Lower lobe of right lung (tissue), 2 donors: ENCODE results near the gene ARGFX. TPM values are rescaled to one million over a fixed set of nuclear protein-coding genes. Genes with fewer than 3 reads are reported as not detected.

ENCODE experiments used
- ATAC-seq, 2 donors: fragments of 200-7000 bp; cut with Tn5 transposase; one replicate each; pipeline ENCODE4 v1.9.1; 2020 to 2022; ENCODE audit warnings: mild to moderate bottlenecking in 2 of 2, moderate library complexity in 2 of 2
- DNase-seq: peaks from one replicate; pipeline ENCODE4 v3.0.0-alpha.2; 2020
- H3K27ac ChIP-seq: fragments of 200-600 bp; one replicate; pipeline ENCODE4 v1.8.0; 2022
- H3K27me3 ChIP-seq: fragments of 200-600 bp; one replicate; pipeline ENCODE4 v1.8.0; 2022; ENCODE audit warnings: low read depth
- H3K36me3 ChIP-seq: fragments of 200-600 bp; one replicate; pipeline ENCODE4 v1.8.0; 2022; ENCODE audit warnings: mild to moderate bottlenecking
- H3K4me1 ChIP-seq: fragments of 200-600 bp; one replicate; pipeline ENCODE4 v1.8.0; 2022
- H3K4me3 ChIP-seq: fragments of 200-600 bp; one replicate; pipeline ENCODE4 v1.8.0; 2022; ENCODE audit warnings: mild to moderate bottlenecking
- H3K9me3 ChIP-seq: fragments of 200-600 bp; one replicate; pipeline ENCODE4 v1.8.0; 2022
- intact Hi-C: fragments of 100-400 bp; cut with DNase I; formaldehyde crosslinking; loops from one replicate; pipeline ENCODE4 v1.11.0; 2022
- total RNA-seq: library from RNA; stranded (reverse); fragmentation: NEBNext Ultra II Directional; extraction: Animal tissue kit (Norgen Biotek cat#: 25700); gene quantifications from one replicate; pipeline ENCODE4 v1.2.1, GENCODE V29; 2021
- TF ChIP-seq, protein P1 (sequence below): fragments of 200-600 bp; IDR thresholded peaks from one replicate; pipeline ENCODE4 v1.8.0; 2022; ENCODE audit warnings: antibody characterized with exemption, mild to moderate bottlenecking
- donor health status: DM: no; HTN: yes; CAD: no; lungs with severe emphysema.

ARGFX gene
- total RNA-seq, 1 donor from 2014 or later = not detected

DNA sequence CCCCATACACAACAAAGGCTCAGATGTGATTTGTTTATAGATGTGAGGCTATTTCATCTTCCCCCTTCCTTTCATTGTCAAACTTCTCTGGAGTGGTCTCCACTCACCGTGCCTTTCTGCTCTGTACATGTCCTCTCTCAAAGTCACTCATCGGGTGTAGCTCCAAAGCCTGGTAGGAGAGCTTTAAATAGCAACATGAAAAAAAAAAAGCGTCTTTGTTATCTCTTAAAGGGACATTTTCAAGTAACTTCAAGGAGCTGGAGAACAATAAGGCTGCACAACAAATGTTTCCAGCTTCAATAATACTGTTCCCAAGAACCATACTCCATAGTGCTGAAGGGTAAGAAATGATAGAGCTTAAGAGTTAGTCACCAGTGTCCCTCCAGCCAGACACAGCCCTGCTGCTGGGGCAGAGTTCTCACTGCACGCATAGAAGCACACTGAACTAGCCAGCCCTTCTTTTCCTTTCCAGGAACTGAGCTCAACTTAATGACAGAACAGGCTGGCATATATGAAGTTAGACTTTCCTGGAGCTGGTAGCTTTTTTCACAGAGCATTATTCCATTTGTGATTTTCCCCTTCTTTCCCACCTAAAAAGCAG is 33.6 kb downstream of the ARGFX start:
- no peak overlapping the region for H3K4me3 ChIP-seq
- no peaks in the 10 kb centered on the region for H3K4me1 ChIP-seq
- H3K9me3 ChIP-seq = no peaks in the 10 kb centered on the region
- ATAC-seq (no peak), DNase-seq (no peak)
- intact Hi-C loops = no loop called here
- TF ChIP-seq, protein P1, sequence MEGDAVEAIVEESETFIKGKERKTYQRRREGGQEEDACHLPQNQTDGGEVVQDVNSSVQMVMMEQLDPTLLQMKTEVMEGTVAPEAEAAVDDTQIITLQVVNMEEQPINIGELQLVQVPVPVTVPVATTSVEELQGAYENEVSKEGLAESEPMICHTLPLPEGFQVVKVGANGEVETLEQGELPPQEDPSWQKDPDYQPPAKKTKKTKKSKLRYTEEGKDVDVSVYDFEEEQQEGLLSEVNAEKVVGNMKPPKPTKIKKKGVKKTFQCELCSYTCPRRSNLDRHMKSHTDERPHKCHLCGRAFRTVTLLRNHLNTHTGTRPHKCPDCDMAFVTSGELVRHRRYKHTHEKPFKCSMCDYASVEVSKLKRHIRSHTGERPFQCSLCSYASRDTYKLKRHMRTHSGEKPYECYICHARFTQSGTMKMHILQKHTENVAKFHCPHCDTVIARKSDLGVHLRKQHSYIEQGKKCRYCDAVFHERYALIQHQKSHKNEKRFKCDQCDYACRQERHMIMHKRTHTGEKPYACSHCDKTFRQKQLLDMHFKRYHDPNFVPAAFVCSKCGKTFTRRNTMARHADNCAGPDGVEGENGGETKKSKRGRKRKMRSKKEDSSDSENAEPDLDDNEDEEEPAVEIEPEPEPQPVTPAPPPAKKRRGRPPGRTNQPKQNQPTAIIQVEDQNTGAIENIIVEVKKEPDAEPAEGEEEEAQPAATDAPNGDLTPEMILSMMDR = no peak
- H3K27ac ChIP-seq = no peak overlapping the region
- H3K27me3 ChIP-seq = no peaks in the 10 kb centered on the region
- H3K36me3 ChIP-seq = no peaks in the 10 kb centered on the region

DNA sequence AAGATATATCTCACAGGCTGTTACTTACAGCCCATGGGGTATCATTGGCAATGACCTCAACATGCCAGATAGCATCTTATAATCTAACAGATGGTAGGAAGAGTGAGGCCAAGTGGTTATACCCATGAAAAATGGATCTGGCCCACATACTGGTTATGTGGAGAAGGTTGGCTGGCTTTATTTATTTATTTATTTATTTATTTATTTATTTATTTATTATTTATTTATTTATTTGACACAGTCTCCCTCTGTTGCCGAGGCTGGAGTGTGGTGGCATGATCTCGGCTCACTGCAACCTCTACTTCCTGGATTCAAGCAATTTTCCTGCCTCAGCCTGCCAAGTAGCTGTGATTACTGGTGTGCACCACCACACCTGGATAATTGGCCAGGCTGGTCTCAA is 37.0 kb downstream of the ARGFX start:
- DNase-seq (no peak), ATAC-seq (no peak)
- no peak overlapping the region for H3K27ac ChIP-seq
- H3K4me1 ChIP-seq = no peaks in the 10 kb centered on the region
- TF ChIP-seq, protein P1 = no peak
- no peaks in the 10 kb centered on the region for H3K36me3 ChIP-seq
- intact Hi-C loops = no loop called here
- no peaks in the 10 kb centered on the region for H3K9me3 ChIP-seq
- no peaks in the 10 kb centered on the region for H3K27me3 ChIP-seq
- no peak overlapping the region for H3K4me3 ChIP-seq

- Histone ChIP-seq H3K27me3 (no peaks in the 10 kb centered on the region), H3K4me1 (no peaks in the 10 kb centered on the region), H3K4me3 (no peak overlapping the region), H3K27ac (no peak overlapping the region), H3K9me3 (no peaks in the 10 kb centered on the region), H3K36me3 (no peaks in the 10 kb centered on the region)
- intact Hi-C loops = no loop called here
- ATAC-seq (no peak), DNase-seq (no peak)
- TF ChIP-seq, protein P1 = no peak
Measured at GRCh38 chr3:121606106-121606505, 38.4 kb downstream of the ARGFX start.

Other genes with a start within 250 kb of the ARGFX start
- gene POLQ, start 22.0 kb upstream of the ARGFX start, total RNA-seq = 0.56 TPM
- 0.09 TPM for gene FBXO40, start 25.4 kb downstream of the ARGFX start, total RNA-seq
- gene HCLS1, start 93.0 kb downstream of the ARGFX start, total RNA-seq = 93.6 TPM
- gene GOLGB1, start 181.8 kb downstream of the ARGFX start, total RNA-seq = 55.4 TPM